Thoracic aorta (tissue), 2 donors: Measurements from ENCODE around the gene MFNG. TPM values are rescaled to one million over a fixed set of nuclear protein-coding genes. Genes with fewer than 3 reads are reported as not detected.

Experiments
- ATAC-seq: fragments of 150-250 bp; one replicate; pipeline ENCODE4 v1.8.0; 2017; ENCODE audit warnings: low read depth; ENCODE audit not compliant: insufficient number of reproducible peaks, low FRiP score
- DNase-seq: peaks from one replicate; pipeline ENCODE4 v3.0.0-alpha.2; 2020; ENCODE audit warnings: low spot score
- H3K27ac ChIP-seq, 2 donors: fragments of 200-600 bp; sonication (generic); 1 replicate in 1 of 2; 2 replicates in 1 of 2; pipeline ENCODE4 v1.5.1; 2016; ENCODE audit warnings: mild to moderate bottlenecking in 2 of 2, moderate library complexity in 2 of 2
- H3K27me3 ChIP-seq: fragments of 200-600 bp; sonication (generic); replicated peaks from 2 replicates; pipeline ENCODE4 v1.6.0; 2016; ENCODE audit warnings: mild to moderate bottlenecking; ENCODE audit not compliant: insufficient read depth
- H3K36me3 ChIP-seq: fragments of 200-600 bp; sonication (generic); one replicate; pipeline ENCODE4 v1.5.1; 2016
- H3K4me1 ChIP-seq, 2 donors: fragments of 200-600 bp; sonication (generic); 1 replicate in 1 of 2; 2 replicates in 1 of 2; pipeline versions ENCODE4 v1.5.1 to v1.6.0; 2016; ENCODE audit warnings: low read depth in 2 of 2, mild to moderate bottlenecking in 1 of 2; ENCODE audit not compliant: control insufficient read depth in 1 of 2
- H3K4me3 ChIP-seq: fragments of 200-600 bp; sonication (generic); 2 replicates; pipeline ENCODE4 v1.5.1; 2016; ENCODE audit warnings: mild to moderate bottlenecking
- H3K9me3 ChIP-seq: fragments of 200-600 bp; sonication (generic); 2 replicates; pipeline ENCODE4 v1.5.1; 2016
- CTCF ChIP-seq: fragments of 200-600 bp; sonication (generic); IDR thresholded peaks from one replicate; pipeline ENCODE4 v1.5.1; 2019; ENCODE audit warnings: antibody characterized with exemption
- total RNA-seq, 2 donors: library from RNA; depleted of rRNA; stranded (reverse); fragments of >200 nt; gene quantifications; one replicate each; pipeline versions ENCODE4 v1.1.0 to v1.2.3, GENCODE V29; 2016

Gene MFNG
- total RNA-seq, 2 donors from 2014 or later, result 18.1 to 25.5 TPM

GRCh38 chr22:37509059-37509860 is 23.1 kb upstream of the MFNG start:
- H3K9me3 ChIP-seq, result no peaks in the 10 kb centered on the region
- DNase-seq (no peak), ATAC-seq (no peak)
- no peaks in the 10 kb centered on the region for H3K4me1 ChIP-seq
- no peak overlapping the region for H3K27ac ChIP-seq
- H3K27me3 ChIP-seq, result no peaks in the 10 kb centered on the region
- no peak overlapping the region for H3K4me3 ChIP-seq
- H3K36me3 ChIP-seq, result no peaks in the 10 kb centered on the region
- no peak for TF ChIP-seq CTCF

- no peak overlapping the region for H3K27ac ChIP-seq
- ATAC-seq, result no peak
- H3K36me3 ChIP-seq, result no peaks in the 10 kb centered on the region
These were observed 22.3 kb upstream of the MFNG start for GRCh38 chr22:37508431-37508992.

GRCh38 chr22:37507731-37508130 is 21.5 kb upstream of the MFNG start:
- no peaks in the 10 kb centered on the region for H3K27me3 ChIP-seq
- H3K36me3 ChIP-seq, result no peaks in the 10 kb centered on the region
- DNase-seq, result no peak
- no peak overlapping the region for H3K27ac ChIP-seq
- H3K9me3 ChIP-seq, result no peaks in the 10 kb centered on the region
- TF ChIP-seq CTCF, result no peak
- H3K4me3 ChIP-seq, result no peak overlapping the region
- H3K4me1 ChIP-seq, result peaks cover 0 to 7% of the 10 kb centered on the region in 2 donors
- ATAC-seq, result no peak

More at GRCh38 chr22:37508431-37508992, 22.3 kb upstream of the MFNG start:
- no peaks in the 10 kb centered on the region for H3K27me3 ChIP-seq
- DNase-seq, result no peak
- H3K4me1 ChIP-seq, result peaks cover 0 to 7% of the 10 kb centered on the region in 2 donors
- H3K9me3 ChIP-seq, result no peaks in the 10 kb centered on the region
- H3K4me3 ChIP-seq, result no peak overlapping the region
- no peak for TF ChIP-seq CTCF

- H3K4me3 ChIP-seq, result no peak overlapping the region
- ATAC-seq (no peak), DNase-seq (no peak)
- H3K4me1 ChIP-seq, result peaks cover 11 to 19% of the 10 kb centered on the region in 2 donors
- H3K9me3 ChIP-seq, result no peaks in the 10 kb centered on the region
- H3K27me3 ChIP-seq, result no peaks in the 10 kb centered on the region
- no peak for TF ChIP-seq CTCF
- H3K27ac ChIP-seq, result no peak overlapping the region
- no peaks in the 10 kb centered on the region for H3K36me3 ChIP-seq
These were observed 19.8 kb upstream of the MFNG start for GRCh38 chr22:37505989-37506388.

GRCh38 chr22:37505565-37505964 is 19.4 kb upstream of the MFNG start:
- Histone ChIP-seq H3K9me3 (no peaks in the 10 kb centered on the region), H3K27ac (no peak overlapping the region), H3K4me3 (no peak overlapping the region), H3K27me3 (no peaks in the 10 kb centered on the region), H3K36me3 (no peaks in the 10 kb centered on the region), H3K4me1 (peaks cover 11 to 21% of the 10 kb centered on the region in 2 donors)
- DNase-seq (no peak), ATAC-seq (no peak)
- TF ChIP-seq CTCF, result no peak
